Activated CD8-positive, alpha-beta memory T cell treated with anti-CD3 and anti-CD28 coated beads, Interleukin-2, amount 50 U/mL, for 1 hour (primary cell): Measurements from ENCODE around the gene PARS2.
"Not testable (repeated sequence)": the region's sequence is repeated elsewhere in the genome, so short reads cannot be mapped to it uniquely, and the experiment has no call there.

Source experiments
- DNase-seq: peaks from one replicate; pipeline ENCODE4 v3.0.0-alpha.2; 2020; ENCODE audit errors: extremely low read depth

The PARS2 gene

GRCh38 chr1:54800041-54800898, 35.9 kb upstream of the PARS2 start:
- no peak for DNase-seq

- no peak for DNase-seq
Measured at GRCh38 chr1:54798769-54799641, 34.7 kb upstream of the PARS2 start.

GRCh38 chr1:54798206-54798605, 33.9 kb upstream of the PARS2 start:
- DNase-seq = no peak

- DNase-seq = no peak
Measured at GRCh38 chr1:54796902-54797301, 32.6 kb upstream of the PARS2 start.

GRCh38 chr1:54795841-54796468, 31.6 kb upstream of the PARS2 start:
- no peak for DNase-seq

GRCh38 chr1:54795356-54795665, 31.0 kb upstream of the PARS2 start:
- no peak for DNase-seq

GRCh38 chr1:54794451-54795355, 30.4 kb upstream of the PARS2 start:
- DNase-seq = no peak

GRCh38 chr1:54792686-54793282, 28.5 kb upstream of the PARS2 start:
- no peak for DNase-seq

GRCh38 chr1:54791880-54792522, 27.7 kb upstream of the PARS2 start:
- no peak for DNase-seq

- no peak for DNase-seq
Measured at GRCh38 chr1:54788459-54788858, 24.1 kb upstream of the PARS2 start.

GRCh38 chr1:54787604-54788003, 23.3 kb upstream of the PARS2 start:
- no peak for DNase-seq

- no peak for DNase-seq
Measured at GRCh38 chr1:54786778-54787177, 22.5 kb upstream of the PARS2 start.

- no peak for DNase-seq
Measured at GRCh38 chr1:54784066-54784465, 19.7 kb upstream of the PARS2 start.

GRCh38 chr1:54782588-54782987, 18.3 kb upstream of the PARS2 start:
- DNase-seq = no peak

- no peak for DNase-seq
Measured at GRCh38 chr1:54782156-54782555, 17.8 kb upstream of the PARS2 start.

- no peak for DNase-seq
Measured at GRCh38 chr1:54781023-54781723, 16.9 kb upstream of the PARS2 start.

- DNase-seq = no peak
Measured at GRCh38 chr1:54777431-54777830, 13.1 kb upstream of the PARS2 start.

GRCh38 chr1:54777011-54777410, 12.7 kb upstream of the PARS2 start:
- DNase-seq = no peak

- DNase-seq = not testable (repeated sequence)
Measured at GRCh38 chr1:54775828-54776721, 11.8 kb upstream of the PARS2 start.
